ENCODE measurements around the gene KIAA0586. TPM values are rescaled to one million over a fixed set of nuclear protein-coding genes. Genes with fewer than 3 reads are reported as not detected.

The KIAA0586 gene
- total and polyA plus RNA-seq, 10 of the 15 experiments (the other 5 are each of a cell fraction or from before 2014, with no cell fraction given), result 7.1 to 27.6 (median 19.1) TPM

GRCh38 chr14:58460772-58461171 lies 33.3 kb downstream of the KIAA0586 start (continued):
- TF ChIP-seq CTCF (IDR thresholded peaks at IDR 0.05 in 2 of 3, conservative IDR thresholded peaks at IDR 0.05 in 1 of 3; ENCODE audit: control insufficient read depth in 2 of 3, extremely low read depth in 1 of 3, insufficient read depth in 1 of 3, low read depth in 3 of 3, low read length in 3 of 3) (no peak), SMAD1 (IDR thresholded peaks at IDR 0.05; ENCODE audit: low read depth, partially characterized antibody) (no peak)

- intact Hi-C loops (cut with micrococcal nuclease; ENCODE audit: unreplicated experiment) (no loop called here), in situ Hi-C loops (cut with MboI) (no loop called here)
- H3K4me3 ChIP-seq, result no peak overlapping the region
- H3K4me2 ChIP-seq (ENCODE audit: control insufficient read depth, insufficient read depth), result no peak overlapping the region
- peaks cover 0 to 11% of the 10 kb centered on the region in 2 experiments; a peak in 2 of 4 replicates for H3K36me3 ChIP-seq (ENCODE audit: control insufficient read depth in 2 of 2, insufficient read depth in 2 of 2, low read length in 1 of 2)
- no TSS peak for BruUV-seq (replicated peaks)
- H2AFZ ChIP-seq (ENCODE audit: control insufficient read depth, low read depth, low read length), result no peak overlapping the region
- SMC1A ChIA-PET (ENCODE audit: uncharacterized antibody, unreplicated experiment), result interaction anchor here (0.6 to 0.9 kb wide), 2 partner anchors 33 to 960 kb away, joined by 3 read pairs; no protein-coding TSS in a partner anchor
- RAD21 ChIA-PET (ENCODE audit: unreplicated experiment), result no interaction called here
- no peak overlapping the region for H3K9ac ChIP-seq (ENCODE audit: control insufficient read depth, insufficient read depth, low read length)
- H4K20me1 ChIP-seq (ENCODE audit: control insufficient read depth, insufficient read depth), result no peaks in the 10 kb centered on the region
- no peaks in the 10 kb centered on the region for H3K9me3 ChIP-seq (replicated peaks; ENCODE audit: control insufficient read depth, insufficient read depth, low read length)
- H3K27ac ChIP-seq (ENCODE audit: control insufficient read depth, insufficient read depth), result no peak overlapping the region
- no peaks in the 10 kb centered on the region for H3K27me3 ChIP-seq (replicated peaks in 1 of 2; ENCODE audit: control insufficient read depth in 2 of 2, insufficient read depth in 2 of 2, low read length in 1 of 2)
- CTCF ChIA-PET, result interaction anchor here (1.4 to 1.6 kb wide), 2 partner anchors 38 to 592 kb away, joined by 3 to 4 read pairs; no protein-coding TSS in a partner anchor
- 96% methylated on average over 2 of the region's 2 CpGs for WGBS (ENCODE audit: insufficient coverage, insufficient replicate concordance, low lambda C conversion rate, missing lambda C conversion rate)
- POLR2A ChIA-PET, result no interaction called here
- DNase-seq (ENCODE audit: low read depth, low spot score) (no peak), ATAC-seq (no peak), FAIRE-seq (no peak)
- no peaks in the 10 kb centered on the region for H3K4me1 ChIP-seq (ENCODE audit: control insufficient read depth, insufficient read depth, low read length)
- no peak for TF ChIP-seq IRF4 (IDR thresholded peaks at IDR 0.05; ENCODE audit: low read depth, low read length)
- TF ChIP-seq SRF (IDR thresholded peaks at IDR 0.05; ENCODE audit: low read depth in 2 of 2, low read length in 2 of 2), result no peak
- no peak for TF ChIP-seq MLLT1 (IDR thresholded peaks at IDR 0.05)
- H3K79me2 ChIP-seq (ENCODE audit: control insufficient read depth, insufficient read depth, low read length), result no peaks in the 10 kb centered on the region
These were observed 35.6 kb downstream of the KIAA0586 start for GRCh38 chr14:58463147-58463546.

Measured in GM12878 (cell line).